SK-N-MC (cell line): Measurements from ENCODE around the gene NCKAP5.
"Not testable (repeated sequence)": the region's sequence is repeated elsewhere in the genome, so short reads cannot be mapped to it uniquely, and the experiment has no call there.

ENCODE experiments used
- DNase-seq: peaks from one replicate; pipeline ENCODE4 v3.0.0-alpha.2; 2011; ENCODE audit warnings: low read depth, low spot score
- H3K27ac ChIP-seq: fragments of 200-600 bp; sonication (generic); 2 replicates; pipeline ENCODE4 v1.5.1; 2016; ENCODE audit warnings: mixed run types
- H3K36me3 ChIP-seq: fragments of 200-600 bp; sonication (generic); 2 replicates; pipeline ENCODE4 v1.6.1; 2017; ENCODE audit warnings: antibody characterized with exemption, low read length, mixed read lengths; ENCODE audit not compliant: insufficient read depth
- H3K4me3 ChIP-seq: fragments of 200-600 bp; sonication (generic); 2 replicates; pipeline ENCODE4 v1.5.1; 2016
- H3K9ac ChIP-seq: fragments of 200-600 bp; sonication (generic); 2 replicates; pipeline ENCODE4 v1.8.0; 2017; ENCODE audit warnings: mixed run types, mixed read lengths; ENCODE audit not compliant: insufficient read length
- H3K9me3 ChIP-seq: fragments of 200-600 bp; sonication (generic); 2 replicates; pipeline ENCODE4 v1.6.1; 2017; ENCODE audit warnings: low read depth, mild to moderate bottlenecking, antibody characterized with exemption, low read length, moderate library complexity, mixed read lengths
- EZH2 ChIP-seq: fragments of 200-600 bp; sonication (generic); IDR thresholded peaks from one replicate; pipeline ENCODE4 v1.6.1; 2017; ENCODE audit warnings: antibody characterized with exemption
- FOXP2 ChIP-seq: optimal IDR thresholded peaks from 2 replicates; pipeline ENCODE3; 2011; ENCODE audit warnings: mild to moderate bottlenecking, moderate library complexity; ENCODE audit not compliant: insufficient read depth; ENCODE audit errors: extremely low read length, control extremely low read depth
- POLR2AphosphoS5 ChIP-seq: IDR thresholded peaks from 2 replicates; pipeline ENCODE4 v1.6.1; 2012; ENCODE audit warnings: mild to moderate bottlenecking, low read depth, low read length, borderline replicate concordance

NCKAP5 gene

DNA sequence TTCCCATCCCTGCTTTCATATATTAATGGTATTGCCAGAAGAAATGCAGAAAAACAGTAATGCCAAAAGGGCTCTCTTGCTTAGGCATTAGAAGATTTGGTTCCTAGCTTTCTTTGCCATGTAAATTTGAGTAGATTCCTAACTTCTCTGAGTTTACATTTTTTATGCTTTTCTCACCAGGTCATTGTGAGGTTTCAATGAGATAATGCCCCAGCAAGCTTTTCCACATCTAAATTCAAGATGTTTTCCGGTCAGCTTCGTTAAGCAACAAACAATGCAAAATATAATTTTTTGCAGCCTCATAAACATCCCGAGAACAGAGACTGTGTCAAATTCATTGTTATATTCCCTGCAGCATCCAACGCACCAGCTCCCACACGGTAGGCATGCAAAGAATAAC, 44.9 kb downstream of the NCKAP5 start:
- H3K36me3 ChIP-seq, result no peaks in the 10 kb centered on the region
- peak overlapping the region; percentile 99 for H3K27ac ChIP-seq
- H3K9me3 ChIP-seq, result no peaks in the 10 kb centered on the region
- H3K9ac ChIP-seq, result no peak overlapping the region
- no peak for DNase-seq
- TF ChIP-seq FOXP2 (no peak), POLR2AphosphoS5 (no peak), EZH2 (no peak)
- no peak overlapping the region for H3K4me3 ChIP-seq

DNA sequence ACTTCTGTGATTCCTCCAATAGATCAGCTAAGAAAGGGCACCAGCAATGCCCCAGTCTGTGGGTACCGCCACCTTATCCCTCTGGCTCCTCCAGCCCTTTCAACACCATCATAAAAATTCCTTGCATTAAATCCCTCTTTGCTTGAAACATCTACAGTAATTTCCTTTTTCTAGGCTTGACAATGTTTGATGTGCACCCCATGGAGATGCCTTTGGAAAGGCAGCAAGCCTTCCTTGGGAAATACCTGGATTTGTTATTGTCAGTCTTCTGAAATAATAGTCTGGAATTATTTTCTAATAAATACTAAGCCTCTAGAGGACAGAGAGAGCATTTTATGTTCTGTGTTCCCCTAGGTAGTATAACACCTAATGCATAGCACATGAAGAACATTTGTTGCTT, 46.1 kb downstream of the NCKAP5 start:
- peak overlapping the region; percentile 43 for H3K9ac ChIP-seq
- TF ChIP-seq POLR2AphosphoS5 (no peak), EZH2 (no peak), FOXP2 (no peak)
- no peaks in the 10 kb centered on the region for H3K36me3 ChIP-seq
- no peak for DNase-seq
- no peaks in the 10 kb centered on the region for H3K9me3 ChIP-seq
- H3K27ac ChIP-seq, result peak overlapping the region; percentile 99
- H3K4me3 ChIP-seq, result no peak overlapping the region

DNA sequence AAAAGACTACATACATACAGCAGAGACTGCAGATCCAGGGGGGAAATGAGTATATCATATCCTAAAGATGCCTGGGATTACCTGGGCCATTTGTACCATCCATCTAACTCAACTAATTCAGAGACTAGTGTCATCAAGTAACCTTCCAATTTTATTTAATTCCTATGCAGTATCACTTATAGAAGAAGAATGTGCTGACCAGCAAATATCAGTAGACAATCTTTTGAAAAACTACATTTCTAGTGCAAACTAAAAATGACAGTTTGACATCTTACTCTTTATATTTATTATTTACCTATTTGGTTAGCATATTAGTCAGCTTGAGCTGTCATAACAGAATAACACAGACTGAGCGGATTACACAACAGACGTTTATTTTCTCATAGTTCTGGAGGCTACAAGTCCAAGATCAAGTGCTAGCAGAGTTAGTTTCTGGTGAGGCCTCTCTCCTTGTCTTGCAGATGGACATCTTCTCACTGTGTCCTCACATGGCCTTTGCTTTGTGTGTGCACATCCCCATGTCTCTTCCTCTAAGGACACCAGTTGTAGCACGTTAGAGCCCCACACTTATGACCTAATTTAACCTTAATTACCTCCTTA, 47.0 kb downstream of the NCKAP5 start:
- Histone ChIP-seq H3K9ac (no peak overlapping the region), H3K9me3 (no peaks in the 10 kb centered on the region), H3K4me3 (no peak overlapping the region), H3K36me3 (no peaks in the 10 kb centered on the region), H3K27ac (peak overlapping the region; percentile 99; the same call in 1 of the 2 replicates)
- TF ChIP-seq EZH2 (no peak), FOXP2 (no peak), POLR2AphosphoS5 (no peak)
- no peak for DNase-seq

DNA sequence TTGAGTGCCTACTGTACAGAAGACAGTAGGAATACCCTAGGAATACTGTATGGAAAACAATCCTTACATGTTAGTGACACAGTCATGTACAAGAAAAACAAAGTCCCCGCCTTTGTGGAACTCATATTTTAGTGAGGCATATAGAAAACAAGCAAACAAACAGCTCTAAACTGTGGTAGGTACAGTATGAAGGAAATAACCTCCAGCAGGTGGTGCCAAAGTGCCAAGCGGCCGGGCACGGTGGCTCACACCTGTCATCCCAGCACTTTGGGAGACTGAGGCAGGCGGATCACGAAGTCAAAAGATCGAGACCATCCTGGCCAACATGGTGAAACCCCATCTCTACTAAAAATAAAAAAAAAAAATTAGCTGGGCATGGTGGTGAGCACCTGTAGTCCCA, 48.6 kb downstream of the NCKAP5 start:
- H3K9ac ChIP-seq, H3K36me3 ChIP-seq, H3K4me3 ChIP-seq, H3K27ac ChIP-seq, H3K9me3 ChIP-seq, DNase-seq: not testable (repeated sequence)

DNA sequence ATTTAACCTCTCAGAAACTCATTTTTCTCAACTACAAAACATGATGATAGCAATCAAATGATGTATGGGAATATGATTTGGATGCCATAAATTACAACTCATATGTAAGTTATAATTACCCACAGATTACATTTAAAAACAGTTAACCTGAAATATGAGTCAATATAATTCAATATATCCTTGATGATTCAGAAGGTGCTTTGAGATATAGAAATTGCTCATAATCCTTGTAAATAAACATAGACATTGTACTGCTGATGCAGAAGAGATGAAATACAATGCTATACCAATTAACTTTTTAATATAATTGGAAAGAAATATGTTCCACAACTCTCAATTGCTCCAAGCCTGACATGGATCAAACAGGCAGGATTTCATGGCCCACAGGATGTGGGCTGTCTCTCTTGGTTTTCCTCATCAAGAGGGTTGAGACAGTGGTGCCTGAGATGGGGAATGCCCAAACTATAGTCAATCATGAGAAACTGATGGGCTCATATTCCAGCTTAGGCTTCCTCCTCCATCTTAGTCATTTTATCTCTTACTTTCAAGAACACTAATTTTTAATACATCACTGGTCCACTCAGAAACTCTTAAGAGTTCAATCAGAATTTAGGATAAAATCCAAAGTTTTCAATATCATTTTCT, 49.4 kb downstream of the NCKAP5 start:
- Histone ChIP-seq H3K9ac (no peak overlapping the region), H3K36me3 (no peaks in the 10 kb centered on the region), H3K9me3 (no peaks in the 10 kb centered on the region), H3K27ac (peak overlapping the region; percentile 40), H3K4me3 (no peak overlapping the region)
- DNase-seq, result no peak
- TF ChIP-seq EZH2 (no peak), POLR2AphosphoS5 (no peak), FOXP2 (no peak)

DNA sequence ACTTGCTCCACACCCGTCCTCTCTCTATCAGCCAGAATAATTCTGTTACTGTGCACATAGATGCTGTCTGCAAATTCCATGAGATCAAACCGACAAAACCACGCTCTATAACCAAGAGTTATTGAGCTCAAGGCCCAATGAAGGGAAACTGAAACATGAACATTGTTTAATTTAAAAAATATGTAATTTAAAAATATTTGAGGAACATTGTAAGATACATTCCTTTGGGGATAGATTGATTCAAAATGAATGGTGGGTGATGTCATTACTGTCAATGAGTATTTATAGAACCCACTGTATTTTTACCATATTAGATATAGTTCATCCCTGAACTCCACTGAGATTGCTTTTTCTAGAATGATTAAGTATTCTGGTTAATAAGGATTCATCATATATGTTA, 50.4 kb downstream of the NCKAP5 start:
- no peak for TF ChIP-seq FOXP2
- Histone ChIP-seq H3K27ac (peak overlapping the region; percentile 99), H3K9me3 (no peaks in the 10 kb centered on the region), H3K9ac (peak overlapping the region; percentile 77), H3K4me3 (peak overlapping the region; percentile 68), H3K36me3 (no peaks in the 10 kb centered on the region)
- DNase-seq, result no peak

DNA sequence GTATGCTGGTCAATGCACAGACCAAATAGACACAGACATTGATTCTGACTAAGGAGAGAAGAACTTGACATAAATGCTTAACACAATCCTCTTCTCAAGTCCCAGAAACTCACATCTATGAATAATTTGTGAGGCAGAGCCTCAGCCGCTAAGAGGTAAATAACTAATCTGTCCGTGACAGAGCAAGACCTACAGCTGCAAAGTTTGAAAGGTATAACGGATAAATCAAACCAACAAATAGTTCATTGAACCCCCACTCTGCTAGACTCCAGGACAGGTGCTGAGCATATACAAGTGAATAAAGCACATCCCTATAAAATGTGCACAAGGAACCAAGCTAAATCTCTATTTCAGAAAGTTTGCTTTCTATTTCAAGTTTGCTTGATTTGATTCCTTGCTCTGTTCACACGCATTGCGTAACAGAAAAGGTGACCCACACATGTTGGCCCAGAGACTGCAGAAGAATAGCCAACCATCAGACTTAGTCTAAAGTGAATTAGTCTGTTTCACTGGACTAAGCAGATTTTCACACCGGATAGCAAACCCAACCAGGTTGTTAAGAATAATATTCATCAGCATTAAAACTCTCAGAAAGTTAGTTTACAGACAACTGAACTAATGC, 51.7 kb downstream of the NCKAP5 start:
- TF ChIP-seq EZH2 (no peak), FOXP2 (no peak), POLR2AphosphoS5 (no peak)
- no peaks in the 10 kb centered on the region for H3K9me3 ChIP-seq
- H3K36me3 ChIP-seq, result no peaks in the 10 kb centered on the region
- H3K4me3 ChIP-seq, result peak overlapping the region; percentile 68
- peak overlapping the region; percentile 77 for H3K9ac ChIP-seq
- peak overlapping the region; percentile 99 for H3K27ac ChIP-seq
- no peak for DNase-seq

DNA sequence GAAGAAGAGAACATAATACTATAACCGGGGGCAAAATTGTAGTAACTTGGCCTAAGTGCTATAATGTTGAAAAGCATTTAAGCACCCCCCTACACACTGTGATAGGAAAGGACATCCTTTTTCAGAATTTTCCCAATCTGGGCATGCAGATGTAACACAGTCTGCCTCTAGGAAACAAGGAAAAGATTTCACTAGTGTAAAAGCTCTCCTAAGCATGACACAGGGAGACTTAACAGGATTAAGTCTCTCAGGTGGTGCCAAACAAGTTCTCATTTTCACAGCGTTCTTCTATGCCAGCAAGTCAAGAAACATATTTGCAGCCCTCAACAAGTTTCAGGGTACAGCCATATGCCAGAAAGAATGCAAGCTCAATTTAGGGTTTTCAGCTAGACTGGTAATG, 53.0 kb downstream of the NCKAP5 start:
- no peaks in the 10 kb centered on the region for H3K36me3 ChIP-seq
- no peak for TF ChIP-seq FOXP2
- no peak for TF ChIP-seq POLR2AphosphoS5
- TF ChIP-seq EZH2, result no peak
- no peaks in the 10 kb centered on the region for H3K9me3 ChIP-seq
- H3K4me3 ChIP-seq, result no peak overlapping the region; the same call in 1 of the 2 replicates
- no peak overlapping the region for H3K27ac ChIP-seq
- no peak overlapping the region for H3K9ac ChIP-seq
- no peak for DNase-seq

DNA sequence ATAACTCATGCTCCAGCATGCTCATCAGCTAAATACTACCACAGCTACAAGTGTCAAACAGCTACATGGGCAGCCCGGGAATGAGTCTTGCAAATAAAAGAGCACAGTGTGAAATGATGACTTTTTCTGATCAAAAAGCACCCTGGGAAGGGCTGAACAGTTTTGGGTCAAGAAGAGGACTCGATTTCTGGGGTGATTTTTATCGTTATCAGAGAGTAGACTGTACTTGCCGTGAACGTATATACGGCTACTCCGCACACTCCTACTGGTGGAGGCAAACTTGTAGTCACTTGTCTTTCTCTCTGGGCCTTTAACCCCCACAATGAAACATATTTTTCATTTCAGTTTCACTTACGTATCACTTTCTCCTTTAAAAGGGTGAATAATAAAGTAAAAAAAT, 54.4 kb downstream of the NCKAP5 start:
- Histone ChIP-seq H3K9me3 (no peaks in the 10 kb centered on the region), H3K27ac (no peak overlapping the region), H3K9ac (no peak overlapping the region), H3K36me3 (no peaks in the 10 kb centered on the region), H3K4me3 (no peak overlapping the region)
- no peak for TF ChIP-seq POLR2AphosphoS5
- TF ChIP-seq EZH2, result no peak
- TF ChIP-seq FOXP2, result no peak
- DNase-seq, result no peak

DNA sequence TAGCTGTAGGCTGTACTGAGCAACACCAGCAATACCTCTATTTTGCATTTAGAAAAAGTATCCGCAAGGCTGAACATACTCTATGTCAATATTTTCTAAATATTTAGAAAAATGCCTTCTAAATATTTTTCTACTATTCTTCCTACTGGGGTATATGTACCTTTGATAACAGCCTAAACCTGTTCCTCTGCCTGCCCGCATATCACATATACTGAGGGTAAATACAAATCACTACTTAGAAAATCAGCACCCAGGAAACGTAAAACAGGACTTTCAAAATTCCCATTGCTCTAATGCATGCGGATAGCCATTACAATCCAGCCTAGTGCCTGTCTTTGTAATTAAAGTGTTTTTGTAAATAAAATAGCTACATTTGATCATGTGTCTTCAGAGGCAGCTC, 56.1 kb downstream of the NCKAP5 start:
- no peak overlapping the region for H3K27ac ChIP-seq
- H3K36me3 ChIP-seq, result no peaks in the 10 kb centered on the region
- no peak for DNase-seq
- TF ChIP-seq EZH2 (no peak), POLR2AphosphoS5 (no peak), FOXP2 (no peak)
- H3K9ac ChIP-seq, result no peak overlapping the region
- H3K9me3 ChIP-seq, result no peaks in the 10 kb centered on the region
- H3K4me3 ChIP-seq, result no peak overlapping the region
